ENCODE results near the gene AGBL4. TPM values are rescaled to one million over a fixed set of nuclear protein-coding genes. Genes with fewer than 3 reads are reported as not detected.

The AGBL4 gene
- total RNA-seq, 1 experiment from 2014 or later, result 0.33 TPM

- ChIA-PET POLR2A (ENCODE audit: unreplicated experiment) (no interaction called here), CTCF (no interaction called here)
- no peaks in the 10 kb centered on the region for H3K79me2 ChIP-seq (ENCODE audit: low read length)
- TF ChIP-seq EZH2phosphoT487 (IDR thresholded peaks at IDR 0.05; ENCODE audit: borderline replicate concordance, low read length) (no peak), EZH2 (IDR thresholded peaks at IDR 0.05; ENCODE audit: low read length, unreplicated experiment) (no peak), CTCF (conservative IDR thresholded peaks at IDR 0.05; ENCODE audit: low read depth, low read length) (no peak)
- no peaks in the 10 kb centered on the region for H3K9me2 ChIP-seq (replicated peaks; ENCODE audit: low read length)
- H3K36me3 ChIP-seq (ENCODE audit: low read depth, low read length), result no peaks in the 10 kb centered on the region
- intact Hi-C loops (cut with micrococcal nuclease), result no loop called here
- H3K4me2 ChIP-seq (ENCODE audit: low read length), result no peak overlapping the region
- H3K9me3 ChIP-seq (ENCODE audit: low read length), result no peaks in the 10 kb centered on the region
- no peaks in the 10 kb centered on the region for H3K4me1 ChIP-seq (ENCODE audit: insufficient read depth, low read length)
- no peak overlapping the region for H3K4me3 ChIP-seq (ENCODE audit: low read length)
- H3K27ac ChIP-seq (ENCODE audit: low read length), result no peak overlapping the region
- no peak overlapping the region for H3K9ac ChIP-seq (ENCODE audit: low read length)
- DNase-seq (no peak), ATAC-seq (no peak)
- H3F3A ChIP-seq (ENCODE audit: low read length, unreplicated experiment), result no peaks in the 10 kb centered on the region
- BruUV-seq (replicated peaks), result no TSS peak
- H2AFZ ChIP-seq (ENCODE audit: low read length), result no peak overlapping the region
- 0 out of 2 replicates have a peak, but pooled peaks cover 4% of the 10 kb centered on the region for H3K27me3 ChIP-seq (ENCODE audit: low read length)
- no peaks in the 10 kb centered on the region for H4K20me1 ChIP-seq (ENCODE audit: low read length)
Observed at GRCh38 chr1:48750109-48750508, 1273.6 kb downstream of the AGBL4 start.

- intact Hi-C loops (cut with micrococcal nuclease), result no loop called here
- POLR2A ChIA-PET (ENCODE audit: unreplicated experiment), result no interaction called here
Observed at GRCh38 chr1:48749068-48749467, 1274.7 kb downstream of the AGBL4 start.

More at GRCh38 chr1:48749068-48749467, 1274.7 kb downstream of the AGBL4 start:
- Histone ChIP-seq H3F3A (ENCODE audit: low read length, unreplicated experiment) (no peaks in the 10 kb centered on the region), H3K9ac (ENCODE audit: low read length) (no peak overlapping the region), H3K79me2 (ENCODE audit: low read length) (no peaks in the 10 kb centered on the region), H3K4me2 (ENCODE audit: low read length) (no peak overlapping the region), H3K4me1 (ENCODE audit: insufficient read depth, low read length) (peaks cover 7% of the 10 kb centered on the region), H3K4me3 (ENCODE audit: low read length) (no peak overlapping the region), H2AFZ (ENCODE audit: low read length) (no peak overlapping the region), H4K20me1 (ENCODE audit: low read length) (no peaks in the 10 kb centered on the region), H3K9me3 (ENCODE audit: low read length) (no peaks in the 10 kb centered on the region), H3K36me3 (ENCODE audit: low read depth, low read length) (no peaks in the 10 kb centered on the region), H3K27me3 (ENCODE audit: low read length) (0 out of 2 replicates have a peak, but pooled peaks cover 4% of the 10 kb centered on the region), H3K27ac (ENCODE audit: low read length) (no peak overlapping the region), H3K9me2 (replicated peaks; ENCODE audit: low read length) (no peaks in the 10 kb centered on the region)
- TF ChIP-seq CTCF (conservative IDR thresholded peaks at IDR 0.05; ENCODE audit: low read depth, low read length), result no peak
- TF ChIP-seq EZH2phosphoT487 (IDR thresholded peaks at IDR 0.05; ENCODE audit: borderline replicate concordance, low read length), result no peak
- no peak for TF ChIP-seq EZH2 (IDR thresholded peaks at IDR 0.05; ENCODE audit: low read length, unreplicated experiment)
- no TSS peak for BruUV-seq (replicated peaks)
- DNase-seq (no peak), ATAC-seq (no peak)
- CTCF ChIA-PET, result no interaction called here
